Smooth muscle cell of the brain vasculature (primary cell): ENCODE data around the gene TNPO3.
"Not testable (repeated sequence)": the region's sequence is repeated elsewhere in the genome, so short reads cannot be mapped to it uniquely, and the experiment has no call there.

ENCODE experiments used
- DNase-seq: peaks from one replicate; pipeline ENCODE4 v3.0.0-alpha.2; 2012; ENCODE audit warnings: low read depth, low spot score

The TNPO3 gene

GRCh38 chr7:129014501-129015101, 40.3 kb downstream of the TNPO3 start:
- no peak for DNase-seq

GRCh38 chr7:129013048-129013724, 41.7 kb downstream of the TNPO3 start:
- DNase-seq, result no peak

- DNase-seq, result no peak
Observed at GRCh38 chr7:129012641-129013040, 42.3 kb downstream of the TNPO3 start.

GRCh38 chr7:129010075-129010474, 44.8 kb downstream of the TNPO3 start:
- no peak for DNase-seq

- DNase-seq, result no peak
Observed at GRCh38 chr7:129009437-129009836, 45.5 kb downstream of the TNPO3 start.

GRCh38 chr7:129008645-129009414, 46.1 kb downstream of the TNPO3 start:
- DNase-seq, result no peak

- DNase-seq, result no peak
Observed at GRCh38 chr7:129007572-129007971, 47.3 kb downstream of the TNPO3 start.

GRCh38 chr7:129006636-129007414, 48.1 kb downstream of the TNPO3 start:
- no peak for DNase-seq

GRCh38 chr7:129005186-129005585, 49.7 kb downstream of the TNPO3 start:
- DNase-seq, result no peak

- no peak for DNase-seq
Observed at GRCh38 chr7:128997181-128997580, 57.7 kb downstream of the TNPO3 start.

- not testable (repeated sequence) for DNase-seq
Observed at GRCh38 chr7:128994560-128994959, 60.4 kb downstream of the TNPO3 start.

- no peak for DNase-seq
Observed at GRCh38 chr7:128993419-128993818, 61.5 kb downstream of the TNPO3 start.

GRCh38 chr7:128989961-128990360, 65.0 kb downstream of the TNPO3 start:
- DNase-seq, result no peak

- DNase-seq, result no peak
Observed at GRCh38 chr7:128988372-128988771, 66.5 kb downstream of the TNPO3 start.

- DNase-seq, result no peak
Observed at GRCh38 chr7:128986609-128987008, 68.3 kb downstream of the TNPO3 start.

GRCh38 chr7:128985660-128986059, 69.3 kb downstream of the TNPO3 start:
- no peak for DNase-seq

GRCh38 chr7:128982105-128982504, 72.8 kb downstream of the TNPO3 start:
- no peak for DNase-seq

- DNase-seq, result no peak
Observed at GRCh38 chr7:128974241-128974934, 80.5 kb downstream of the TNPO3 start.

- DNase-seq, result no peak
Observed at GRCh38 chr7:128968624-128969023, 86.3 kb downstream of the TNPO3 start.

- no peak for DNase-seq
Observed at GRCh38 chr7:128963327-128963757, 91.6 kb downstream of the TNPO3 start.

- no peak for DNase-seq
Observed at GRCh38 chr7:128962899-128963298, 92.0 kb downstream of the TNPO3 start.
